Ascending aorta (tissue), 2 donors: ENCODE data around the gene FOXN1. TPM values are rescaled to one million over a fixed set of nuclear protein-coding genes. Genes with fewer than 3 reads are reported as not detected.
"Not testable (repeated sequence)": the region's sequence is repeated elsewhere in the genome, so short reads cannot be mapped to it uniquely, and the experiment has no call there.

Experiments used
- DNase-seq, 2 donors: peaks; one replicate each; pipeline ENCODE4 v3.0.0-alpha.2; 2019; ENCODE audit warnings: low spot score in 2 of 2
- H3K27ac ChIP-seq, 2 donors: fragments of 200-600 bp; sonication (generic); one replicate each; pipeline ENCODE4 v1.5.1; 2016 to 2017; ENCODE audit warnings: mild to moderate bottlenecking in 1 of 2
- H3K27me3 ChIP-seq: fragments of 200-600 bp; sonication (generic); one replicate; pipeline ENCODE4 v1.5.1; 2017
- H3K36me3 ChIP-seq, 2 donors: fragments of 200-600 bp; sonication (generic); one replicate each; pipeline ENCODE4 v1.5.1; 2016
- H3K4me1 ChIP-seq, 2 donors: fragments of 200-600 bp; sonication (generic); one replicate each; pipeline ENCODE4 v1.5.1; 2016 to 2017; ENCODE audit warnings: mild to moderate bottlenecking in 1 of 2
- H3K4me3 ChIP-seq, 2 donors: fragments of 200-600 bp; sonication (generic); one replicate each; pipeline ENCODE4 v1.5.1; 2016 to 2017; ENCODE audit warnings: mild to moderate bottlenecking in 1 of 2
- H3K9me3 ChIP-seq, 2 donors: fragments of 200-600 bp; sonication (generic); one replicate each; pipeline ENCODE4 v1.5.1; 2016
- CTCF ChIP-seq, 3 experiments: fragments of 200-600 bp in 2 of 3; fragments of 450-650 bp in 1 of 3; sonication (generic) in 2 of 3; IDR thresholded peaks; one replicate each; pipeline ENCODE4 v1.5.1; 2016 to 2019; ENCODE audit warnings: antibody characterized with exemption in 3 of 3, mild to moderate bottlenecking in 1 of 3, moderate library complexity in 1 of 3
- intact Hi-C: fragments of 100-400 bp; cut with DNase I; formaldehyde crosslinking; loops from one replicate; pipeline ENCODE4 v1.15.1; 2023
- total RNA-seq: library from RNA; depleted of rRNA; stranded (reverse); fragments of >200 nt; gene quantifications from one replicate; pipeline ENCODE4 v1.1.0, GENCODE V29; 2016

The FOXN1 gene
- total RNA-seq, 1 donor from 2014 or later = not detected

- DNase-seq = no peak
- no peak overlapping the region for H3K4me3 ChIP-seq
- H3K27ac ChIP-seq = no peak overlapping the region
- no peaks in the 10 kb centered on the region for H3K27me3 ChIP-seq
- no peaks in the 10 kb centered on the region for H3K9me3 ChIP-seq
- H3K4me1 ChIP-seq = peaks cover 0 to 25% of the 10 kb centered on the region in 2 donors
- no peak for TF ChIP-seq CTCF (IDR thresholded peaks at IDR 0.05)
- H3K36me3 ChIP-seq = no peaks in the 10 kb centered on the region
- intact Hi-C loops = no loop called here
Observed at GRCh38 chr17:28573966-28574480, 67.9 kb downstream of the FOXN1 start.

- Histone ChIP-seq H3K27ac (no peak overlapping the region), H3K4me3 (no peak overlapping the region), H3K36me3 (no peaks in the 10 kb centered on the region), H3K9me3 (no peaks in the 10 kb centered on the region), H3K27me3 (no peaks in the 10 kb centered on the region), H3K4me1 (peaks cover 0 to 25% of the 10 kb centered on the region in 2 donors)
- DNase-seq = no peak
- intact Hi-C loops = no loop called here
- TF ChIP-seq CTCF (IDR thresholded peaks at IDR 0.05) = no peak
Observed at GRCh38 chr17:28574526-28574925, 68.4 kb downstream of the FOXN1 start.

- no peak for TF ChIP-seq CTCF (IDR thresholded peaks at IDR 0.05)
- Histone ChIP-seq H3K4me3 (no peak overlapping the region), H3K9me3 (no peaks in the 10 kb centered on the region), H3K4me1 (peaks cover 0 to 17% of the 10 kb centered on the region in 2 donors), H3K36me3 (no peaks in the 10 kb centered on the region), H3K27ac (no peak overlapping the region), H3K27me3 (no peaks in the 10 kb centered on the region)
- DNase-seq = no peak
- intact Hi-C loops = no loop called here
Observed at GRCh38 chr17:28575126-28575795, 69.1 kb downstream of the FOXN1 start.

GRCh38 chr17:28576016-28576415 is 69.9 kb downstream of the FOXN1 start:
- not testable (repeated sequence) for H3K36me3 ChIP-seq, H3K9me3 ChIP-seq, H3K27ac ChIP-seq, DNase-seq, H3K4me3 ChIP-seq, H3K27me3 ChIP-seq
- intact Hi-C loops = loop anchor here (2.0 kb wide), 1 partner anchor 69 kb away; the partner anchor contains the start of gene BLTP2
- peaks cover 0 to 14% of the 10 kb centered on the region in 2 donors for H3K4me1 ChIP-seq

- H3K36me3 ChIP-seq = no peaks in the 10 kb centered on the region
Observed at GRCh38 chr17:28576758-28577465, 70.8 kb downstream of the FOXN1 start, which contains the start of gene ALDOC. Gene ALDOC (minus strand): TSS chr17:28576895. CDS start chr17:28575532, 1,363 bp downstream.

More at GRCh38 chr17:28576758-28577465, 70.8 kb downstream of the FOXN1 start, which contains the start of gene ALDOC:
- Histone ChIP-seq H3K9me3 (no peaks in the 10 kb centered on the region), H3K4me3 (peak within 1 kb of the TSS; percentile 47 to 58), H3K4me1 (peaks cover 0 to 14% of the 10 kb centered on the region in 2 donors), H3K27me3 (no peaks in the 10 kb centered on the region), H3K27ac (peak within 1 kb of the TSS; percentile 29 to 38)
- DNase-seq = peak; percentile 90 to 98
- no peak for TF ChIP-seq CTCF (IDR thresholded peaks at IDR 0.05)
- intact Hi-C loops = loop anchor here (1.0 to 2.0 kb wide), 2 partner anchors 21 to 68 kb away; partner anchors contain the start of gene BLTP2
